OCI-LY1 (cell line): ENCODE data around the gene PAPPA.

ENCODE experiments used
- CTCF ChIP-seq: fragments of 200-600 bp; sonication (generic), shearing (Covaris generic); IDR thresholded peaks from 2 replicates; pipeline ENCODE4 v1.5.1; 2017; ENCODE audit warnings: mild to moderate bottlenecking, antibody characterized with exemption, low read length, moderate library complexity, mixed read lengths
- EZH2 ChIP-seq: fragments of 200-600 bp; sonication (generic), shearing (Covaris generic); IDR thresholded peaks from 2 replicates; pipeline ENCODE4 v1.8.0; 2017; ENCODE audit warnings: borderline replicate concordance, mixed run types, mild to moderate bottlenecking, antibody characterized with exemption, low read length, moderate library complexity, mixed read lengths

GRCh38 chr9:116317503-116317902 is 163.9 kb downstream of the PAPPA start:
- TF ChIP-seq CTCF (no peak), EZH2 (no peak)
